HG03575 (cell line): Measurements from ENCODE around the gene ECSCR.

Source experiments
- ATAC-seq: cut with Tn5 transposase; IDR thresholded peaks from one replicate; pipeline ENCODE4 v1.9.1; 2021; ENCODE audit not compliant: unreplicated experiment, insufficient number of reproducible peaks, low FRiP score; ENCODE audit errors: extremely low read depth

Gene ECSCR

DNA sequence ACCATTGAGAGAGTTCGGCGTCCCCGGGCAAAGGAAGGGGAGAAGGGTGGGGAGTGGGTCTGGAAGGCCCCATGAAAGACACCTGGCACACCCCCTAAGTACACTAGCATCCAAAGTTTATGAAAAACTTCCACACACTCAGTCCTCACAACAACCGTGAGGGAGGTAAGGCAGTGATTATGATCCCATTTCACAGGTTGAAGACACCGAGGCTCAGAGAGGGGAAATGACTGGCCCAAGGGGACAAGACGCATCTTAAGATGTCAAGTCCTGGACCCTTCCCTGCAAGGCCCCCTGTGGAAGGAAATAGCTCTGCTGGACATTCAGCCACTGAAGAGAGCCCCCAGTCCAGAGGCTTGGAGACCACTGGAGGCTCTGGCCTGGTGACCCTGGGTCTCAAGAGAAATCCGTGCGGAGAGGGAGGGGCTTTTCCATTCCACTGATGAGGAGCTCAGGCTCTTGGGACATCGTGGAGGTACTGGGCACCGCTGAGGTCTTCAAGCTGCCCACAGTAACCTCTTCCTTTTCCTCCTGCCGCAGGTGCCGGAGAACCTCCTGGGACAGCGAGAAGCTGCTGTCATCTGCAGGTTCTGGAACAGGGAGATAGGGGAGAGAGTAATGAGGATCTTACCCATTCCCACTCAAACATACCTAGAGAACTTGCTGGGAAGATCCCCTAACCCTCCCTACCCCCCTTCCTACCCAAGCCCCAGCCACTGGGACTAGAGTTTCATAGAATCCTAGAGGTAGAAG, 13.5 kb upstream of the ECSCR start:
- ATAC-seq: no peak

- no peak for ATAC-seq
Observed at GRCh38 chr5:139474890-139475791, 12.6 kb upstream of the ECSCR start.

GRCh38 chr5:139473565-139473964, 11.0 kb upstream of the ECSCR start:
- ATAC-seq: no peak

GRCh38 chr5:139473105-139473504, 10.6 kb upstream of the ECSCR start:
- ATAC-seq: no peak

GRCh38 chr5:139472386-139473030, 10.0 kb upstream of the ECSCR start:
- no peak for ATAC-seq

DNA sequence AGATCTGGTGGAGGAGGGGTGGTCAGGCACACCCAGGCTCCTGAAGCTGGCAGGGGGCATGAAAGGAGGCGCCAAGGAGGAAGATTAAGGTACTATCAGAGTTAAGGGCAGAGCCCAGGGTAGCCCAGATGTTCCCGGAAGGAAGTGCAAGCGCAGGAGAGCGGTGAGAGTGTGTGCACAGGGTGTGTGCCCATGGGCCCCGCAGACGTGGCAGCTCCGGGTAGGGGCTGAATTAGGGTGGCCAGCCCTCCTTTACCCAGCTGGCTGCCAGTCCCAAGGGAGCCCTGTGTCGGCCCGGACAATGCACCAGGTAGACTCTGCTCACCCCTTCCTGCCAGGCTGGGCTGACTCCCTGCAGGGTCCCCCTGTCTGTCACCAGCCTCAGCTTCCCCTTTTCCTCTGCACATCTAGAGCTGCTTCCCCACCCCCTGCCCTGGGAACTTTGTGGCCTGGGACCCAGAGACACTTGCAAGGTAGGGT, 8.3 kb upstream of the ECSCR start, which contains the start of gene SMIM33:
Gene SMIM33 (plus strand): TSS at position 184 of the 480 bp plus-strand sequence. CDS start 118 bp downstream, at position 302.
- no peak for ATAC-seq

- no peak for ATAC-seq
Observed at GRCh38 chr5:139468421-139468931, 5.9 kb upstream of the ECSCR start.

DNA sequence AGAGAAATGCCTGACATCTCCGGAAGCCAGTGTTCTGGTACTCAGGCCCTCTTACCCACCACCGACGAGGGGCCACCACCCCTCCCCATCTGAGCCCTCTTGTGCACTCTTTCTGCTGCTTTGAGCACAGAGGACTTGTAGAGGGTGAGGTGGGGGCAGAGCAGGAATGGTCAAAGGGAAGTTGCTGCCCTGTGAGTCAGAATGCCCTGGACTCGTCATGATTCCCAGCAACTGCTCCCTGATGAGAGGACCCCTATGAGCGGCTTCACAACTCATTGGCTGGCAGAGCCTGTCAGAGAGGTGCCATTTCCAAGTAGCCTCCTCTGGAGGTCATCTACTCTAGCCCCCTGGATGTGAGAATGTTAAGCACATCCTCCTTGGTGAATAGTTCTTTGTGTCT, 845 bp downstream of the ECSCR start:
- ATAC-seq: no peak

- ATAC-seq: no peak
Observed at GRCh38 chr5:139461176-139461575, 1.4 kb downstream of the ECSCR start.

DNA sequence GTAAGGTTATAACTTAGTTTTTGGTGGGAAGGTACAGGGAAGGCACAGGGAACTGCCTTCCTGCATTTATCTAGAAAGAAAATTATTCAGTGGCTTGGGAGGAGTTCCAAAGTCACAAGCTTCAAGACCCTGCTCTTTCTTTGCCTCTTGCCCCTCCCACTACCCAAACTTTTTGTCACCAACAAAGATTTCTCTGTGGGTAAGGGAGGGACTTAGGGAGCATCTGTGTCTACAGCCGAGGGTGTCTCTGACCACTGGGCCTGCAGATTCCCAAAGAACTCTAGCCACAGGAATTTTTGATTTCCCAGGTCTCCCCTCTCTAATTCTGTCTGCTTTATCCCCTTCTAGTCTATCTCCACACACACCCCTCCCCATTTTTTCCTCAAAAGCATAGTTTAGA, 2.1 kb downstream of the ECSCR start:
- no peak for ATAC-seq

- ATAC-seq: no peak
Observed at GRCh38 chr5:139459451-139459934, 3.0 kb downstream of the ECSCR start.

DNA sequence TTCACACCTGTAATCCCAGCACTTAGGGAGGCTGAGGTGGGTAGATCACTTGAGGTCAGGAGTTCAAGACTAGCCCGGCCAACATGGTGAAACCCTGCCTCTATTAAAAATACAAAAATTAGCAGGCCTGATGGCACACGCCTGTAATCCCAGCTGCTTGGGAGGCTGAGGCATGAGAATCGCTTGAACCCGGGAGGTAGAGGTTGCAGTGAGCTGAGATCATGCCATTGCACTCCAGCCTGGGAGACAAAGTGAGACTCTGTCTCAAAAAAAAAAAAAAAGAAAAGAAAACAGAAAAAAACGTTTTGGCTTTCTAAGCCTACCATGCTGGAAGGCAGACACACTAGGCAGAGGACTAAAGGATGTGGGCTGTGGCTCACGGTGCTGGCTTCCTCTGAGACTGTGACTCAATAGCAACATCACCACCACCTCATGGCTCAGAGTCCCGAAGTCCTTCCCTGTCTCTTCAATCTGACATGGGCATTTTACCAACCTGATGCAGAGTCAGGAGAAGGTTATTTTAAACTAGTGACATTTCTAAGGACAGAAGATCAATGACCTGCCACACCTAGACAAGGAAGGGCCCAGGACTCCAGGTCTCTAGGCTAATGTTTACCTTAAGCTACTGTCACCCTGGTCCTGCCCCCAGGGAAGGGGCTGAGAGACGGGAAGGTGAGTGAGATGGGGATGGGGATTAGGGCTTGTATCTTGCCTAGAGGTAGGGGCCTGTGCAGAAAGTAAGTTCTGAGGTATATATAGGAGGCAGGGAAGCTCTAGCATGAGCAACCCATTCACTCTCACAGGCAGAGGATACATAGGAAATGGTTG, 3.7 kb downstream of the ECSCR start:
- no peak for ATAC-seq

DNA sequence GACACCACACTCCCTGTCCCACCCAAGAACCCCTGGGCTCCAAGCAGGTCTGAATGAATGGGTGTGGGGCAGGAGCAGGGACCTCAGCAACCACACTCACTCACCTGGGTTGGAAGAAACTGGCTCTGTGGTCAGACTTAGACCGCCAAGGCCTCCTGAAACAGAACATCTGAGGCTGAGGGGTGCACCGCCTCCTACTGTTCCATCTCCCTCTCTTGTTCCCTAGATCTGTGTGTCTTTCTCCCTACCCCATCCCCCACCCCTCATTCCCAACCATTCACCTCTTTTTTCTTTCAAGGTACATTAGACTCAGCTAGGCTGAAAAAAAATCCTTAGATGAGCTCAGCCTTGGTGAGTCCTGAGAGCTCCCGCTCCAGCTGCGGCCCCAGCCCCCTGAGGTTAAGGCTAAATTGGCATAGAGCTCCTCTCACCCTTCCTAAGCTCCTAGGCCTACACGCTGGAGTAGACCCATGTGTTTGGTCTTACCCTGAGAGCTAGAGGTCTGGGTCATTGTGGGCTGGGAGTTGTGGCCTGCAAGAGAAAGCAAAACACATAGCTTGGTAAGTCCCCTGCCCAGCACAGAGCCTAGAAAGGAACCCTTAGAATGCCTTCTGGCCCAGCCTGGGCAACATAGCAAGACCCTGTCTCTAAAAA, 4.8 kb downstream of the ECSCR start:
- no peak for ATAC-seq

GRCh38 chr5:139457241-139457640, 5.3 kb downstream of the ECSCR start:
- no peak for ATAC-seq

GRCh38 chr5:139456776-139457175, 5.8 kb downstream of the ECSCR start:
- no peak for ATAC-seq

- no peak for ATAC-seq
Observed at GRCh38 chr5:139454568-139455290, 7.8 kb downstream of the ECSCR start.
